ENCODE data around the gene MXRA8. TPM values are rescaled to one million over a fixed set of nuclear protein-coding genes. Genes with fewer than 3 reads are reported as not detected.

MXRA8 gene
- total and polyA plus RNA-seq, 9 donors: 40.3 to 206 (median 131) TPM

DNA sequence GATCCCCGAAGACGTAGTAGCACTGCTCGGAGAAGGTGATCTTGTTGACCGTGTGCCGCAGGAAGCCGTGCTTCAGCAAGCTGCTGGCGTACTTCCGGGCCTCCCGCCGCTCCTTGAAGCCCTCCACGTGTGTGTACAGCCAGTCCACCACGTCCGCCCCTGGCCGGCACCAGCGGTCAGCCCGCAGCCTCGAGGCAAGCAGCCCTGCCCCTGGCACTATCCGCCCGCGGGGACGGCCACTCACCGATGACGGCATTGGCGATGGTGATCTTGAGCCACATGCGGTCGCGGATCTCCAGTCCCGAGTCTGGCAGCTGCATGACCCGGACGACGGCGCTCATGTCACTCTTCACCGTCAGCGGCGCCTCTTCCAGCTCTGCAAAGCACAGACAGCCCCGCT, 20.1 kb downstream of the MXRA8 start:
- no peak for TF ChIP-seq EP300 (IDR thresholded peaks at IDR 0.05)
- TF ChIP-seq POLR2A (IDR thresholded peaks at IDR 0.05): no peak
- TF ChIP-seq, protein P1, sequence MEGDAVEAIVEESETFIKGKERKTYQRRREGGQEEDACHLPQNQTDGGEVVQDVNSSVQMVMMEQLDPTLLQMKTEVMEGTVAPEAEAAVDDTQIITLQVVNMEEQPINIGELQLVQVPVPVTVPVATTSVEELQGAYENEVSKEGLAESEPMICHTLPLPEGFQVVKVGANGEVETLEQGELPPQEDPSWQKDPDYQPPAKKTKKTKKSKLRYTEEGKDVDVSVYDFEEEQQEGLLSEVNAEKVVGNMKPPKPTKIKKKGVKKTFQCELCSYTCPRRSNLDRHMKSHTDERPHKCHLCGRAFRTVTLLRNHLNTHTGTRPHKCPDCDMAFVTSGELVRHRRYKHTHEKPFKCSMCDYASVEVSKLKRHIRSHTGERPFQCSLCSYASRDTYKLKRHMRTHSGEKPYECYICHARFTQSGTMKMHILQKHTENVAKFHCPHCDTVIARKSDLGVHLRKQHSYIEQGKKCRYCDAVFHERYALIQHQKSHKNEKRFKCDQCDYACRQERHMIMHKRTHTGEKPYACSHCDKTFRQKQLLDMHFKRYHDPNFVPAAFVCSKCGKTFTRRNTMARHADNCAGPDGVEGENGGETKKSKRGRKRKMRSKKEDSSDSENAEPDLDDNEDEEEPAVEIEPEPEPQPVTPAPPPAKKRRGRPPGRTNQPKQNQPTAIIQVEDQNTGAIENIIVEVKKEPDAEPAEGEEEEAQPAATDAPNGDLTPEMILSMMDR (IDR thresholded peaks at IDR 0.05): no peak
- no peak for DNase-seq
- Histone ChIP-seq H3K9me3 (no peaks in the 10 kb centered on the region), H3K4me3 (no peak overlapping the region), H3K4me1 (ENCODE audit: insufficient read depth) (no peaks in the 10 kb centered on the region), H3K27me3 (no peaks in the 10 kb centered on the region), H3K36me3 (no peaks in the 10 kb centered on the region), H3K27ac (no peak overlapping the region)
- WGBS, 3 donors: 90 to 93% (median 92%) methylated on average over 36 of the region's 36 CpGs
- intact Hi-C loops (cut with DNase I): no loop called here

DNA sequence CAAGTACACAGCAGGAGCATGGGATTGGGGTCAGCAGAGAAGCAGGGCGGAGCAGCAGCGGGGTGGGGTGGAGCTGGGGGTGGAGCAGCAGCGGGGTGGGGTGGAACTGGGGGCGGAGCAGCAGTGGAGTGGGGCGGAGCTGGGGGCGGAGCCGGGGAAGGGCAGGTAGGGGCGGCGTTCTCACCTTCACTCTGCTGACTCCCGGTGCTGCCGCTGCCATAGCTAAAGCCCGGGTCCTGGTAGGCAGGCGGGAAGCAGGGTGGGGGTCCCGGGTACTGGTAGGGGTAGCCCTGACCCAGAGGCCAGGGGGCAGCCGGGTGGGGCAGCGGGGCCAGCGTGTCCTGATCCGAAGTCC, 20.6 kb downstream of the MXRA8 start:
- H3K4me1 ChIP-seq (ENCODE audit: insufficient read depth): no peaks in the 10 kb centered on the region
- TF ChIP-seq, protein P1 (IDR thresholded peaks at IDR 0.05): no peak
- TF ChIP-seq EP300 (IDR thresholded peaks at IDR 0.05) (no peak), POLR2A (IDR thresholded peaks at IDR 0.05) (no peak)
- intact Hi-C loops (cut with DNase I): no loop called here
- no peaks in the 10 kb centered on the region for H3K36me3 ChIP-seq
- H3K27me3 ChIP-seq: no peaks in the 10 kb centered on the region
- H3K4me3 ChIP-seq: no peak overlapping the region
- H3K27ac ChIP-seq: no peak overlapping the region
- H3K9me3 ChIP-seq: no peaks in the 10 kb centered on the region
- DNase-seq: no peak
- 78 to 85% (median 79%) methylated on average over 18 of the region's 18 CpGs for WGBS, 3 donors

DNA sequence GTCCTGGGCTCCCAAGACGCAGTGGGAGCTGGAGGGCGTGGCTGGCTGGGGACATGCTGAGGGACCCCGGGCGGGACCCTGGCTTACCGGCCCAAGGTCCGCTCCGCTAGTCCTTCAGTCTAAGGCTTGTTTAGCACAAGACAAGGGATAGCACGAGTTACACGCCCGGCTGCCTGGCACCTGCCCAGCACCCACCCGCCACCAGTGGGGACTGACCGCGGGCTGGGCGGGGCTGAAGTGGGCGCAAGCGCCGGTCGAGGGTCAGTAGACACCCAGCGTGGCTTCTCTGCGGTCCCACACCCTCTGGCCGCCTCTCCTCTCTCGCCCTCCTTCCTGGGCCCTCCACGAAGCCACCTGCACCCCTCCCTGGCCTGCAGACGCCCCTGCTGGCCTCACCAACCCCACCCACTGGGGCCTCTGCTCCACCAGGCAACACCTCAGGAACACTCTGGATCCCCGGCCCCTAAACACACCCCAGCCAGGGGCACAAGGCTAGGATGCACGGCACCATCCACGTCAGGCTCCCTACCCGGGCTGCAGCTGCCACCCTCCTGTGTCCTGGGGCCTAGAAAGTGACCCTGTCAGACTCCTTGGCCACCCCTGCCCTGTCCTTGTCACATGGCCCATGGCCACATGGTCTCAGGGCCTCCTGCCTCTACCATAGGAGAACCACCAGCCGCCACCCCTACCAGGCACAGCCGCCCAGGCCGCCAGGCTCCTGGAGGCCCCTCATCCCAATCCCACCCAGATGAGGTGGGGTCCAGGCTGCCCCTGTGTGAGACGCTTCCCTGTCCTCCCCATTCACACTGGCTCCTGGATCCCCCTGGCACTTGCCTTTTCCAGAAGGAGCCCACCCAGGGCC, 21.2 kb downstream of the MXRA8 start:
- no peak for DNase-seq
- H3K27me3 ChIP-seq: no peaks in the 10 kb centered on the region
- no peak for TF ChIP-seq EP300 (IDR thresholded peaks at IDR 0.05)
- TF ChIP-seq, protein P1 (IDR thresholded peaks at IDR 0.05): no peak
- TF ChIP-seq POLR2A (IDR thresholded peaks at IDR 0.05): no peak
- H3K36me3 ChIP-seq: no peaks in the 10 kb centered on the region
- 94 to 96% (median 95%) methylated on average over 32 of the region's 32 CpGs for WGBS, 3 donors
- intact Hi-C loops (cut with DNase I): no loop called here
- H3K27ac ChIP-seq: no peak overlapping the region
- no peaks in the 10 kb centered on the region for H3K9me3 ChIP-seq
- no peak overlapping the region for H3K4me3 ChIP-seq
- no peaks in the 10 kb centered on the region for H3K4me1 ChIP-seq (ENCODE audit: insufficient read depth)

DNA sequence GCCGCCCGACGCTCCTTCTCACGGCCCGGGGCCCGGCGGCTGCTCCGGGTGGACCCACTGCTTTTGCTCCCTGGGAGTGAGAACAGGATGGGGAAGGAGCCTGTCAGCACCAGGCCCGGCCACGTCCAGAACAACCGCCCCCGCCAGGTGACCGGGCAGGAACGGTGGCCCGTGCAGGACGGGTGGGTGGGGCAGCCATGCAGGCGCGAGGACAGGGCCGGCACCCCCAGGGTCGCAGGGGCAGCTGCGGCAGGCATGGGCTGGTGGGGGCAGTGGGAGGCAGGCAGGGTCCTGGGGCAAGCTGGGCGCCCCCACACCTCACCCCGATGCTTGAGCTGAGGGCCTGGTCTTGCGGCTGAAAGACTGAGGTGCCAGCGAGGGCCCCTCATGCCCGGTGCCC, 21.9 kb downstream of the MXRA8 start:
- intact Hi-C loops (cut with DNase I): no loop called here
- TF ChIP-seq POLR2A (IDR thresholded peaks at IDR 0.05) (no peak), EP300 (IDR thresholded peaks at IDR 0.05) (no peak)
- TF ChIP-seq, protein P1 (IDR thresholded peaks at IDR 0.05): no peak
- Histone ChIP-seq H3K4me3 (no peak overlapping the region), H3K9me3 (no peaks in the 10 kb centered on the region), H3K27me3 (no peaks in the 10 kb centered on the region), H3K27ac (no peak overlapping the region), H3K4me1 (ENCODE audit: insufficient read depth) (no peaks in the 10 kb centered on the region), H3K36me3 (no peaks in the 10 kb centered on the region)
- WGBS, 3 donors: 88 to 90% (median 89%) methylated on average over 21 to 26 of the region's 26 CpGs
- DNase-seq: no peak

All from ovary (tissue), 9 donors.